Measurements from ENCODE around the gene ZCCHC24. TPM values are rescaled to one million over a fixed set of nuclear protein-coding genes. Genes with fewer than 3 reads are reported as not detected.
A peak's percentile ranks its signal among the peaks of the same experiment; 100 is the strongest.

ZCCHC24 gene
- total and polyA plus RNA-seq, 10 donors, result 4.9 to 34.1 (median 23.7) TPM

GRCh38 chr10:79482741-79483140, 37.3 kb upstream of the ZCCHC24 start:
- Histone ChIP-seq H3K9me3 (no peaks in the 10 kb centered on the region), H3K36me3 (no peaks in the 10 kb centered on the region), H3K27ac (peak overlapping the region in 2 of 8 donors; percentile 31 to 61), H3K4me1 (peaks cover 0 to 13% (median 1%) of the 10 kb centered on the region in 6 donors), H3K27me3 (replicated peaks in 1 of 7) (peaks cover 0 to 6% (median 0%) of the 10 kb centered on the region in 7 donors), H3K4me3 (no peak overlapping the region)
- DNase-seq, result no peak
- 81 to 89% (median 85%) methylated on average over 4 of the region's 4 CpGs for WGBS, 5 donors
- intact Hi-C loops (cut with DNase I; ENCODE audit: low total_unique reads), result loop anchor here (5.0 kb wide), 1 partner anchor 110 kb away; no protein-coding TSS in a partner anchor
- TF ChIP-seq CTCF (IDR thresholded peaks at IDR 0.05 in 8 of 11, conservative IDR thresholded peaks at IDR 0.05 in 3 of 11) (no peak), POLR2A (IDR thresholded peaks at IDR 0.05) (no peak)

- 88 to 94% (median 89%) methylated on average over 1 of the region's 1 CpG for WGBS, 5 donors
- Histone ChIP-seq H3K4me3 (no peak overlapping the region), H3K9me3 (no peaks in the 10 kb centered on the region), H3K27me3 (replicated peaks in 1 of 7) (peaks cover 0 to 6% (median 0%) of the 10 kb centered on the region in 7 donors), H3K4me1 (peaks cover 0 to 9% (median 0%) of the 10 kb centered on the region in 6 donors), H3K27ac (no peak overlapping the region), H3K36me3 (no peaks in the 10 kb centered on the region)
- no peak for TF ChIP-seq POLR2AphosphoS5 (IDR thresholded peaks at IDR 0.05)
- no peak for TF ChIP-seq POLR2A (IDR thresholded peaks at IDR 0.05)
- TF ChIP-seq CTCF (IDR thresholded peaks at IDR 0.05 in 8 of 11, conservative IDR thresholded peaks at IDR 0.05 in 3 of 11), result no peak
- DNase-seq, result no peak
- intact Hi-C loops (cut with DNase I; ENCODE audit: low total_unique reads), result loop anchor here (5.0 kb wide), 1 partner anchor 110 kb away; no protein-coding TSS in a partner anchor
Observed at GRCh38 chr10:79482304-79482703, 36.9 kb upstream of the ZCCHC24 start.

- peaks cover 0 to under 1% (median 0%) of the 10 kb centered on the region in 6 donors for H3K4me1 ChIP-seq
- no peak for DNase-seq
- no peak for TF ChIP-seq CTCF (IDR thresholded peaks at IDR 0.05 in 8 of 11, conservative IDR thresholded peaks at IDR 0.05 in 3 of 11)
- no peak for TF ChIP-seq POLR2A (IDR thresholded peaks at IDR 0.05)
- no peak for TF ChIP-seq POLR2AphosphoS5 (IDR thresholded peaks at IDR 0.05)
- H3K4me3 ChIP-seq, result no peak overlapping the region
- H3K27me3 ChIP-seq (replicated peaks in 1 of 7), result peaks cover 0 to 6% (median 0%) of the 10 kb centered on the region in 7 donors
- no peaks in the 10 kb centered on the region for H3K36me3 ChIP-seq
- 82 to 94% (median 90%) methylated on average over 3 of the region's 3 CpGs for WGBS, 5 donors
- intact Hi-C loops (cut with DNase I; ENCODE audit: low total_unique reads), result no loop called here
- no peaks in the 10 kb centered on the region for H3K9me3 ChIP-seq
- H3K27ac ChIP-seq, result no peak overlapping the region
Observed at GRCh38 chr10:79479283-79479909, 34.0 kb upstream of the ZCCHC24 start.

GRCh38 chr10:79477456-79477855, 32.0 kb upstream of the ZCCHC24 start:
- H3K9me3 ChIP-seq, result no peaks in the 10 kb centered on the region
- peaks cover 0 to 8% (median 0%) of the 10 kb centered on the region in 6 donors for H3K4me1 ChIP-seq
- no peak overlapping the region for H3K4me3 ChIP-seq
- DNase-seq, result no peak
- no peaks in the 10 kb centered on the region for H3K36me3 ChIP-seq
- intact Hi-C loops (cut with DNase I; ENCODE audit: low total_unique reads), result no loop called here
- WGBS, 5 donors, result 85 to 92% (median 90%) methylated on average over 7 of the region's 7 CpGs
- TF ChIP-seq POLR2A (IDR thresholded peaks at IDR 0.05), result no peak
- no peak for TF ChIP-seq POLR2AphosphoS5 (IDR thresholded peaks at IDR 0.05)
- no peak overlapping the region for H3K27ac ChIP-seq
- peaks cover 0 to 6% (median 0%) of the 10 kb centered on the region in 7 donors for H3K27me3 ChIP-seq (replicated peaks in 1 of 7)
